Ovary (tissue), 3 donors: ENCODE results near the gene CTNNA3.

Experiments
- CTCF ChIP-seq, 3 donors: fragments of 450-650 bp in 2 of 3; fragments of 200-600 bp in 1 of 3; IDR thresholded peaks; one replicate each; pipeline versions ENCODE4 v1.5.1 to v1.8.0; 2016 to 2022; ENCODE audit warnings: antibody characterized with exemption in 3 of 3, mild to moderate bottlenecking in 1 of 3
- EP300 ChIP-seq: sonication (generic); formaldehyde crosslinking; IDR thresholded peaks from one replicate; pipeline ENCODE4 v1.6.1; 2017; ENCODE audit warnings: antibody characterized with exemption
- POLR2A ChIP-seq: fragments of 450-650 bp; IDR thresholded peaks from one replicate; pipeline ENCODE4 v1.6.1; 2017; ENCODE audit warnings: antibody characterized with exemption, mild to moderate bottlenecking, moderate library complexity
- donor health status: DM: no; HTN: no; CAD: no.

- no peak for TF ChIP-seq CTCF (IDR thresholded peaks at IDR 0.05)
- TF ChIP-seq EP300: no peak
- TF ChIP-seq POLR2A: no peak
Observed at GRCh38 chr10:66586897-66587679, 1108.9 kb downstream of the CTNNA3 start.
